ENCODE data around the gene HSPBAP1.

The HSPBAP1 gene

GRCh38 chr3:122793568-122794416 is at the start of gene HSPBAP1:
HSPBAP1 (minus strand) TSS chr3:122793831; CDS start chr3:122793680, 151 bp downstream.
- DNase-seq: peak; percentile 82

GRCh38 chr3:122835590-122835989 is 42.0 kb upstream of the HSPBAP1 start:
- no peak for DNase-seq

GRCh38 chr3:122828281-122828680 is 34.6 kb upstream of the HSPBAP1 start:
- DNase-seq: no peak

- no peak for DNase-seq
These were observed 32.6 kb upstream of the HSPBAP1 start for GRCh38 chr3:122826278-122826677.

- no peak for DNase-seq
These were observed 31.8 kb upstream of the HSPBAP1 start for GRCh38 chr3:122825460-122825859.

GRCh38 chr3:122824465-122825381 is 31.1 kb upstream of the HSPBAP1 start:
- DNase-seq: no peak

- no peak for DNase-seq
These were observed 23.0 kb upstream of the HSPBAP1 start for GRCh38 chr3:122816587-122816986.

- no peak for DNase-seq
These were observed 17.1 kb upstream of the HSPBAP1 start for GRCh38 chr3:122810734-122811133.

- no peak for DNase-seq
These were observed 10.3 kb upstream of the HSPBAP1 start for GRCh38 chr3:122803977-122804376.

- DNase-seq: no peak
These were observed 8.7 kb upstream of the HSPBAP1 start for GRCh38 chr3:122802323-122802722.

- DNase-seq: no peak
These were observed 7.1 kb upstream of the HSPBAP1 start for GRCh38 chr3:122800706-122801237.

GRCh38 chr3:122800031-122800430 is 6.4 kb upstream of the HSPBAP1 start:
- no peak for DNase-seq

- DNase-seq: no peak
These were observed 5.7 kb upstream of the HSPBAP1 start for GRCh38 chr3:122799322-122799721.

- DNase-seq: no peak
These were observed 3.7 kb upstream of the HSPBAP1 start for GRCh38 chr3:122797291-122797690.

- DNase-seq: no peak
These were observed 2.1 kb upstream of the HSPBAP1 start for GRCh38 chr3:122795674-122796195.

GRCh38 chr3:122794779-122795673 is 1.4 kb upstream of the HSPBAP1 start, which contains the start of gene SLC49A4:
SLC49A4 (plus strand) TSS chr3:122795069; CDS start chr3:122795193, 124 bp downstream.
- DNase-seq: peak; percentile 45

- no peak for DNase-seq
These were observed 800 bp upstream of the HSPBAP1 start for GRCh38 chr3:122794483-122794778.

GRCh38 chr3:122789585-122790273 is 3.9 kb downstream of the HSPBAP1 start:
- no peak for DNase-seq

- no peak for DNase-seq
These were observed 5.8 kb downstream of the HSPBAP1 start for GRCh38 chr3:122787872-122788271.

GRCh38 chr3:122786066-122786465 is 7.6 kb downstream of the HSPBAP1 start:
- DNase-seq: no peak

- no peak for DNase-seq
These were observed 8.4 kb downstream of the HSPBAP1 start for GRCh38 chr3:122785231-122785630.

GRCh38 chr3:122784436-122784835 is 9.2 kb downstream of the HSPBAP1 start:
- no peak for DNase-seq
